DMS53 (cell line): ENCODE measurements around the gene CYP19A1.
A peak's percentile ranks its signal among the peaks of the same experiment; 100 is the strongest.

Source experiments
- DNase-seq: peaks from one replicate; lab custom pipeline; 2025; lab: John Stamatoyannopoulos, UW

The CYP19A1 gene

DNA sequence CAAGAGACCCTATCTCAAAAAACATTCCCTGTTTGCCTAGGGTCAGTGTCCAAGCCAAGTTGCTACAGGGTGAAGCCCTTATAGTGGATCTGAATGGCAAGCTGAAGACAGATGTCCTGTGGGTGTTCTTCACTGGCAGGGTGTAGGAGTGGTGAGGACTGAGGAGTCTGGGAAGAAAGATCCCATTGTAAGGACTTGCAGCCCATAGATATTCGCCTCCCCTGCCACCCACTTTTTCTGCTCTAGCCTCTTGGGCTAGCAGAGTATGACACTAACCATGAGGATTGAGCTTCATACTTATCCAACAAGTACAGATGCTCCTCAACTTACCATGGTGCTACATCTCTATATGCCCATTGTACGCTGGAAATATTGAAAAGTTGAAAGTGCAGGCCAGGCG lies 13.2 kb downstream of the CYP19A1 start:
- DNase-seq, result no peak

DNA sequence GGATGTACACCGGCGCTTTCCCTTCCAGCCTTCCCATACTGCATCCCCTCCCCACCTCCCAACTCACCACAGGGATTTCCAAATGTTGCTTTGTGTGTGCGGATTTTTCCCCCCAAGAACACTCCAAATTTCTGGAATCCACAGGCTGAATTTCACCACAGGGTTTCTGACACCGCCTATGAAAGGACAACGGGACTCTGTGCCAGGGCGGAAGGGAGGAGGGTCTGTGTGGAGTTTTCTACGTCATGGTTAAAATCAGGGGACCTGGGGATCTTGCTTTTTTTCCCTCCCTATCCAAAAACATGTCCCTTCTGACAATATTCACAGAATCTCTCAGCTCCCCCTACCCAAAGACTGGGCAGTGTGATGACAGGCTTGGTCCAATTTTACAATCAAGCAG lies 14.6 kb downstream of the CYP19A1 start:
- no peak for DNase-seq

DNA sequence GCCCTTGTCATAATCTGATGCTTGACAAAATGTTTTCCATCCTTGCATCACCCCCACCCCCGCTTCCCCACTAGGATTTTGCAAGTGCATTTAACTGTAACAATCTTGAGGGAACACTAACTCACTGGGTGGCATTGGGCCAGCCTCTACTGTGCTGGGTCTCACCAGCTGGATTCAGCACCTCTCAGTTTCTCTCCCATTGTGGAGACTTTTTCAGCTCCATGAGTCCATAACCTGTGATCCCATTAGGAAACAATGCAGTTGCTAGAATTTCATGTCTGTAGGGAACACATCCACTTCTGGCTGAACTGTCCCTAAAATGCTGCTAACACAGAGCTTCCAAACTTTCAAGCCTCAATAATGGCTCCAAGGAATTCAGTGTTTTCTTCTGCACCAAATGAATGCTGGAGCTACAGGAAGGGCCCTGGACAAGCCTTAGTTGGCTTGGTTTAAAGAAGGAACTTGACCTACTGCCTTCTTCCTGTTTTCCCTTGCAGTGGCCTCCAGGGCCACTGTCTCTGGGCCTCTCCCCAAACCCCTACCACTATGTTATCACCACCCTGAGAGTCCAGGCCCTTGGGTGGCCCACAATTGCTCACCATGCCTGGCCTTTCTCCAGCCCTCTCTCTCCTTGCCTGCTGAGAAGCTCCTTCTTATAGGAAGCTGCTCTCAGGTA lies 15.6 kb downstream of the CYP19A1 start:
- DNase-seq, result no peak

DNA sequence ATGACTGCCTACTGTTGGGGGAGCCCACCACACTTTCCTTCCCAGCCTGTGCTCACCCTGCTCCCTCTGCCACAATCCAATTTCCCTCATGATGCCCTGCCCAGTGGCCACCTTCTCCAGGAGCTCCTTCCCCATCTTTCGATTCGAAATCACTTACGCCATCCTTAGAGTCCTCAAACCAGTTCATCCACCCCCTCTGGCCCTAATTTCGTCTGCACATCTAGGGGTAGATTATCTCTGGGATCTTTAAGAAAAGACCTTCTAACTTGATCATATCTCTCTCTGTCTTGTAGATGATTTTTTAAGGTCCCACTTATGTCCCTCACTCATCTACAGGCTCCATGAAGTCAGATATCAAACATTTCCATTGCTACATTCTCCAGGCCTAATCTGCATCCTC lies 17.1 kb downstream of the CYP19A1 start:
- no peak for DNase-seq

DNA sequence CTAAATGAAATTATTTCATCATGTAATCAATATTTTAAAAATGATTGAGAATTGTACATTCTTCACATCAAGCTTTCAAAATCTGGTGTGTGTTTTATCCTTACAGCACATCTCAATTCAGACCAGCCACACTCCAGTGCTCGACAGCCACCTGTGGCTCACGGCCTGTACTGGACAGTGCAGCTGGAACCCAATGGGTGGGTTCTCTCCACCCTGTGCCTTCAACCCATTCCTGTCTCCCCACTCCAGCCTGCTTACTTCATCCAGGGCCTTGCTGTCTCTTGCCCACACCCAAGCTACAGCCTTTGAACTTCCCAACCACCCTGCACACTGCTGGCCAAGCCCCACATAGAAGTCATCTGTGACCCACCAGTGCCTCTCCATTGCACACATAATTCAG lies 17.6 kb downstream of the CYP19A1 start:
- no peak for DNase-seq

DNA sequence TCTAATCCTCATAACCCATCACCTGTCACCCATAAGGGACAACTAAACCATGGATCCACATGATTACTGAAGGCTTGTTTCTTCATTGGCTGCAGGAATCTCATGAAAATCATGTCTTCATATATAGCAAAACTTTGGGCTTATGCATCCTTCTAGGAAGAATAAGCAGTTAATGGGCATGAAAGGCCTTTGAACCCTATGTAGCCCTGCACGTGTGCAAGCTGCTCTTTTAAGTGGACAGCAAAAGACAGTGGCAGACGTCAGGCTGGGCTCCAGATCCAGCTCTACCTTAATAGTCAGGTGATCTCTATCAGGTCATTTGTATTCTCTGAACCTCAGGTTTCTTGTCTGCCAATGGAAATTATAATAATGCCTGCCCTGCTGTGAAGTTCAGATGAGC lies 18.9 kb downstream of the CYP19A1 start:
- no peak for DNase-seq

DNA sequence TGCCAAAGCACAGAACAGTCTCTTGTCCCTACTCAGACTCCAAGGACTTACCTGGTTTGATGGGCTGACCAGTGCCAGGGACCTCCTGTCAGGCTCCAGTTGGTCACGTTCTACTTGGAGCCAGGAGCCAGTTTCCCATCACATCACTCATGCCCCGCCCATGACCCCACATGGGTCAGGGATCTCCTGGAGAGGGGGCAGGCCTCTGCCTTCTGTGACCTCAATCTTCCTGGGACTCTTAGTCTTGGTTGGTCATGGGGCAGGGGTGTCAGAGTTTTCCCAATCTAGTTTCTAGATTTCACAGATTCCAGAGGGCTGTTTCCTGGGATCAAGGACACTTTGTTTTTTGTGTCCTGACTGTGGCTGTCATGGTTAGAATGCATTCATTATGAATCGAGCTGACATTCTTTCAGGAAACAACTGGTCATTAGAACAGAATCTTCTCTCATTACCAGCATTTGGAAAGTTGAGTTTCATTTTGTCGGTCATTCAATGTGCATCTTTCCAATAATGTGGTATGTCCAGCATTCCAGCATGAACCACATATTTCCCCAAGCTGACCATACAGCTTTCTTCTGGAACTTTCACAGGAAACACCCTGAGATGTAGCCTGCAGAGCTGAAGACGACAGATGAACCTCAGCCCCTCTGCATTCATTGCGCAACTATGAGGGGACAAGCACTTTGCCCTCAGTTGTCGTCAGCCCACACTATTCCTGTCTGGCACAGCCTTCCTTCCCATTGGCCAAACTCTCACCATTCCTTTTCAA lies 19.8 kb downstream of the CYP19A1 start:
- no peak for DNase-seq

DNA sequence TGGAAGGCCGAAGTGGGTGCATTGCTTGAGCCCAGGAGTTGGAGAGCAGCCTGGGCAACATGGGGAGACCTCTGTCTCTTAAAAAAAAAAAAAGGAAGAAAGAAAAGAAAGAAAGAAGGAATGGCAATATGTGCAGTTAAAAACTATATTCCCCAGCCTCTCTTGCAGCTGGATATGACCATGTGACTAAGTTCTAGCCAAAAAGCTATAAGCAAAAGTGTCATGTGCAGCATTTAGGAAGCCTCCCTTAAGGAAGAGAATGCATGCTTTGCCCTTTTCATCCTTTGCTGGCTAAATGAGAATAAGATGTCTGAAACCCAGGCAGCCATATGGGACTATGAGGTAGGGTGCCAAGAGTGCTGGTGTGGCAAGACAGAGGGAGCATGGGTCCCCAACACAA lies 21.8 kb downstream of the CYP19A1 start:
- no peak for DNase-seq

DNA sequence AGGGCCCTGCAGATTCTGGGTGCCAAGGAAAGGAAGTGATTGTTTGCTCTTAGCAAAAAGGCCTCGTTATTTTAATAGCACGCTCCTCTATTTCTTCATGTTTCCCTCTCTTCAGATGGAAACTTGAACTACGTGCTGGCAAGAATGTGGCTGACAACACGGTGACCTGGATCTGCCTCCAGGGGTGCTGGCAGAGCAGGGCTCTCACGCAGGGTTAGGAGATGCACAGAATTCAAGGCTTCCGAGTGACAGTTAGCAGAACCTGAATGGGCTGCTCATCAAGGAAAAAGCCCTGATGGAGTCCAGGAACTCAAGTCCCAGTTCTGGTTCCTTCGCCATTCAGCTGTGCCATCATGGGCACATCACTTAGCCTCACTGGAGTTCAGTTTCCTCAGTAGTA lies 22.7 kb downstream of the CYP19A1 start:
- DNase-seq, result no peak

DNA sequence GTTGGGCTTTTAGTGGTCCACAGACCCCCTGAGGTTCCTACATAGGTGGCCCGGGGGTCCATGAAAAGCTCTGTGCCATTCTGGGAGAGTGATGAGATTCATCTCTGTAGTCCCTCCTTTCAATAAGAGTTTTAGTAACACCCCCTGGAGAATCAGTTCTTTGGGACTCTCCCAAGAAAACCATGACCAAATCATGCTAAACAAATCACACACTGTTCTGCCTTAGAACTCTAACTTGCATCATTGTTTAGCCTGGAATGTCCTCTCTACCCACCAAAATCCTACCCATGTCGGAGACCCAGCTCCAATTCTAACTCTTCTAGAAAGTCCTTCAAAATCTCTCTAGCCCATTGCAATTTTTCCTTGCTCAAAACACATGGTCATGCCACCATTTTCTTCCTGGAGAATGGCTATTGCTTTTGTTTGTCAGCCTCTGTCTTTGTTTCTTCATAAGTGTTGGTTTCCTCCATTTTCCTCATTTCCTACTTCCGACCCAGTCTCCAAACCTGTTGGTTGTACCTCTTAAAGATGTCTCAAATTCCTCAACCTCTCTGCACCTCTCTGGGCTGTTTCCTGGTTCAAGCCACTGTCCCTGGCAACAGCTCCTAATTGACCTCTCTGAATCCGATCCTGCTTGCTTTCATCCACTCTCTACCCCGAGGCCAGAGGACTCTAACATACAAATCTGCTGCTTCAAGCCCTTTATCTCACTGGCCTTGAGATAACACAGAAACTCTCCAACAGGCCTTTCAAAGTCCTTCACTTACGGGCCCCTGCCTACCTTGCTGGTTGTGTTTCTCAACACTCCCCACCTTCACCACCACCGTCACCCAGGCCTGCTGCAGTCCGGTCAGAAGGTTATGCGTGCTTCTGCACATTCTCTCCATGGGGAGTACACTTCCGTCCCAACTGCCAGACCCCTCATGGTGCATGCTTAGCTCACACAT lies 23.7 kb downstream of the CYP19A1 start:
- DNase-seq, result no peak

DNA sequence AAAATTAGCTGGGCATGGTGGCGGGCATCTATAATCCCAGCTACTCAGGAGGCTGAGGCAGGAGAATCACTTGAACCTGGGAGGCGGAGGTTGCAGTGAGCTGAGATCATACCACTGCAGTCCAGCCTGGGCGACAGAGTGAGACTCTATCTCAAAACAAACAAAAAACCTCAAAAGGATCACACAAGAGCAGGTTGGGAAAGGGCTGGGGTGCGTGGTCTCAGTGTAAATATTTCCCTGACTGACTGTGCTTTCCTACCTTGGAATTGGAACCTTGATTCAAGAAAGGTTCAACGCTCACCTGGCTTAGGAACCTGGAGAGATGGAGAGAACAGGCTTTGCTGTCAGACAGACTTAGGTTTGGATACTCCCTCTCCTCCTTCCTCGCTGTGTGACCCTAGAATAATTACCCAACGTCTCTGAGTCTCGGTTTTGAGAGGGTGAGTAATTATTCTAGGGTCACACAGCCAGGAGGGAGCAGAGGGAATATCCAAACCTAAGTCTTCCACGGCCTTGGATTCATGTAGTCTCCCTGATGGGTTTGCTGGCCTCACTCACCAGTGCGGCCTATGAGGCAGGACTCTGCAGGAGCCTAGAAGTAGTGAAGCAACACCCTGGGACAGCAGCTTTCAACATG lies 24.6 kb downstream of the CYP19A1 start:
- no peak for DNase-seq

DNA sequence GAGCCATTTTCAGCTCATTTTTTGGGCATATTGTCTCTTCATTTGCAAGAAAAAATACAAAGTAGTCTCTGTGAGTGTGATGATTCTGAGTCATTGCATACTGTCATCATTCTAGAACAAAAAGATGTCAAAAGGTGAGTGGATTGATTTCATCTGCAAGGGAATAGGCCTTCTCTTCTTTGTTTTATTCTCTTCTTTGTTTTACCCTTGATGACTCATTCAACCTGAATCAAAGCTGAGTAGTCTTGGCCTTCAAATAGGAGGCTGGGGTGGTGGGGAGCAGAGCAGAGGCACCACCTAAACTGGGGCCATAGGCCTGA lies 25.4 kb downstream of the CYP19A1 start:
- DNase-seq, result peak; percentile 61

DNA sequence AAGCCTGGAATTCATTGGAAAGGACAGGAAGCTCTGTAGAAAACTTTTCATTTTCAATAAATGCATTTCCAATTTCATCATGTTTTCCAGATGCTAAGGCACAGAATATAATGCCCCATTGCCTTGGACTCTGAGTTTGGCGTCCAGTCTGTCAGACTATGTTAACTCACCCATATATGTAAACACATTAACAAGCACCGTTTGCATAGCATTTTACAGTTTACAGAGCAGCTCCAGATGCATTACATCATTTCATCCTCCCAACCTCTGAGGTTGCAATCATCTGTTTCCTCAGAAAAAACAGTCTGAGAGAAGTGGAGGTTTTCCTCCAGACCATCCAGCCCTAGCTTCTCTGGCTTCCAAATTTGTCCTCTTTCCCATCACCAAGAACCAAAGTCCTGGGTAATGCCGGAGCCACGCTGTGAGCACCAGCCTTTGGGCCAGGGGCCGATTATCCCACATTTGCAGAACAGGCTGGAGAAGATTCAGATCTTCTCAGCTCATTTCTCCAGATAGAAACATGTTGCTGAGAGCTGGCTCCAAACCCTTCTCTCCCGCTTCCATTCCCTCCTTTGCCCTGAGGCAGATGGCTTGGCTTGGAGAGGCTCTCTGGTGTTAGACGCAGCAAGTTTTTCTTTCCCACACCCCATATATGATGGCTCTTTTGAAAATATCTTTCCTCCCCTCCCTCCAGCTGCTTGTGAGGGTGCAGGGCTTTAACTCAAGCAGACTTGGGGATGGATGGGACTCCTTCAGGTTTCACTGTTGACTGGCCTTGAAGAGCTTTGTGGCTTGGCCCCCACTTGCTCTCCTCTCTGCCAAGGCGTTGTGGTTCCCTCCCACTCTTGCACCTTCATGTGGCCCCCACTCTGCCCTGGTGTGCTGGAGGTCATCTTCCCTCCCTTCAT lies 26.0 kb downstream of the CYP19A1 start:
- DNase-seq, result peak; percentile 69

DNA sequence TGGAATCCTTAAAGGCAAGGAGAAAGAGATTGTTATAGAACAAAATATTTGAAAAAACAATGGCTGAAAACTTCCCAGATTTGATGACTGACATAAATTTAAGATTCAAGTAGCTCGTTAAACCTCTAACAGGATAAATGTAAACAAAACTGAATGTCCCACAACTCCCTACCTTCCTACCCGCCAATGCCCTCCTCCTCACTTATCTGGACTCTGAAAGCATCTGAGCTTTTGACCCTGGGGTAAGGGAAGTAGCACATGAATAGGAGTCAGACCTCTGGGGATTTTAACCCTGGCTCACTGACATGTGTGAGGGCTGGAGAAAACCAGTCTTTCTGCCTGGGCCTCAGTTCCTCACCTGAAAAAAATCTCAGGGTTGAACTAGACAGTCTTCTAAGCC lies 26.9 kb downstream of the CYP19A1 start:
- DNase-seq, result no peak

DNA sequence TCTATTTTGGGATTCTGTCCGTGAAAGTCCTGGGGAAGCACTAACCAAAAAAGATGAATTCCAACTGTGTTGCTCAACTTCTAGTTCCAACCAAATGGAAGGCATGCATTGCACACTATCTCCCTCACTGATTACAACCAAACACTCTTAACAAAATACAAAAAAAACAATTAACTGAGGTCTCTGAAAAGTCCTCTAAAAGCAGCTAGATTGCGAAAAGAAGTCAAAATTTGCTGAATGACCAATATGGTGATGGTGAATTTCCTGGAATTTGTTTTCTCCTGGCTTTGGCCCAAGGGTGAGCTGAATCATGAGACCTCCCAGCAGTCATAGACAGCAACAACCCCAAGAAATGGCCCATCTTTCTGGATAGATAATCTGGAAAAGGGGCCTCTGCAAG lies 28.3 kb downstream of the CYP19A1 start:
- no peak for DNase-seq

DNA sequence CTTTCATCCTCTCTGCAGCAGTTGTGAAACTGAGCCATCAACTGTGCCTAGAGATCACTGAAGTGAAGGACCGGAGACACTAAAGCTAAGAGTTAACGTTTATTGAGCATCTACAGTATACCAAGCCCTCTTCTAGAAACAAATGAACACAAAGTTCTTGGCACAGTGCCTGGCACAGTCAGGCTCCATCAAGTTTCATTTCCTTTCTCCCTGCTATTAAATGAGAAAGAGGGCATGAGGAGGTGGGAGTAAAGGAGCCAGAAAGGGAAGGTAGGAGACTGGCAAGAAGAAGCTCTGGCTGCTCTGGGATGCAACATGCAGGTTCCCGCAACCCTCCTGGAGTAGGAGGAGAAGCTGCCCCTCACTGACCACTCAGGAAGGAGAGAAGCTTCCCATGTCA lies 30.6 kb downstream of the CYP19A1 start:
- DNase-seq, result peak; percentile 15

DNA sequence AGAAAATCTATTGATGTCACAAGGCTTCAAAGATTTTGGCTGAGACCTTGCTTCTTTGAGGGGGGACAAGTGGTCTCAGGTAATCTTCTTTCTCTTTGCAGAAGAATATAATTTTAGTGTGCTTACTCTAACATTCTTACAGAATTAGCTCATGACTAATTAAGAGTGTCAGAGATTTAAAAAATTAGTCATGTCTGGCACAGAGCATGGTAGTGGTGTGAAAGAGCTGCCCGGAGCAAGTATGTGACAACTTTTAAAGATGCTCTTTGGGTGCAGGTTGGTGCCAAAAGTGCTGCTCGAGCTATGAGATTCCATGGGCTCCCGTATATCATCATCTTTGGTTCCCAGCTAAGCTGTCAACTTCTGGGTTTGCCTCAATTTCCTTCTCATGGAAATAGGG lies 31.1 kb downstream of the CYP19A1 start:
- no peak for DNase-seq

DNA sequence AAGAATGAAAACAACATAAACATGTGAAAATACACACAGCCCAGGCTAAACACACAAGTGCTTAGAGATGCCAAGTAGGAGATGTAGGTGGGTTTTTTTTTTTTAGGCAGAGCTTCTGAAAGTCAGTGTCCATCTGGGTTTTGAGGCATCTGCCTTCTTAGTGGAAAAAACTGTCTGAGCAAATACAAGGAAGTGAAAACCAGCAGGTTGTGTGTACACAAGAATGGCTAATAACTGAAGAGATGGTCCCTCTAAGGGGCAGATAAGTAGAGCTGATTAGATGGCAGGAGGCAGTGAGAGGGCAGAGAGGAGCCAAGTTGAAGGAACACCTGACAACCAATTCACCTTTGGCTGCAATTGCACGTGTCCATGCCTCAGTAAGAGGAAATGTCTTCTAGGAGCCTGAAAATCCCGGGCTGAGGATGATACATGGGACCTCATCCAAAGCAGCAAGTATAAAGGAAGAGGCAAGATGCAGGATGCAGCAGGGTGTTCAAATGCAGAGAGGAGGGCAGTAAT lies 34.9 kb downstream of the CYP19A1 start:
- DNase-seq, result peak; percentile 29

DNA sequence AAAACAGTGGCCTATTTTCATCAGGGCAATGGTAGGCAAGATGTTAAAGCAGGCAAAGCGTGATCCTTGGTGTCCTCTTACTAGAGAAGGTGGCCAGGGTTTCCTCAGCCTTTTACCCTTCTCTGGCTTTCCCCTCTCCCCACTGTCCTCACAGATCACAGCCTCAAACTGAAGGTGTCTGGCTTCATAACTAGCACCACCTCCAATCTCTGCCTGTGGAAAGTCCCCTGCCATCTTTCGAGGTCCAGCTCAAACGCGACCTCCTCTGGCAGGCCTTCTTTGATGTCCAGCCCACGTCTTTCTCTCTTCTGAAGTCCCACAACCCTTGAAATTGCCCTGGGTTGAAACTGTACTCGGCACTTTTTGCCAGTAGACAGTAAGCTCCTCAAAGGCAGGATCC lies 35.9 kb downstream of the CYP19A1 start:
- no peak for DNase-seq

DNA sequence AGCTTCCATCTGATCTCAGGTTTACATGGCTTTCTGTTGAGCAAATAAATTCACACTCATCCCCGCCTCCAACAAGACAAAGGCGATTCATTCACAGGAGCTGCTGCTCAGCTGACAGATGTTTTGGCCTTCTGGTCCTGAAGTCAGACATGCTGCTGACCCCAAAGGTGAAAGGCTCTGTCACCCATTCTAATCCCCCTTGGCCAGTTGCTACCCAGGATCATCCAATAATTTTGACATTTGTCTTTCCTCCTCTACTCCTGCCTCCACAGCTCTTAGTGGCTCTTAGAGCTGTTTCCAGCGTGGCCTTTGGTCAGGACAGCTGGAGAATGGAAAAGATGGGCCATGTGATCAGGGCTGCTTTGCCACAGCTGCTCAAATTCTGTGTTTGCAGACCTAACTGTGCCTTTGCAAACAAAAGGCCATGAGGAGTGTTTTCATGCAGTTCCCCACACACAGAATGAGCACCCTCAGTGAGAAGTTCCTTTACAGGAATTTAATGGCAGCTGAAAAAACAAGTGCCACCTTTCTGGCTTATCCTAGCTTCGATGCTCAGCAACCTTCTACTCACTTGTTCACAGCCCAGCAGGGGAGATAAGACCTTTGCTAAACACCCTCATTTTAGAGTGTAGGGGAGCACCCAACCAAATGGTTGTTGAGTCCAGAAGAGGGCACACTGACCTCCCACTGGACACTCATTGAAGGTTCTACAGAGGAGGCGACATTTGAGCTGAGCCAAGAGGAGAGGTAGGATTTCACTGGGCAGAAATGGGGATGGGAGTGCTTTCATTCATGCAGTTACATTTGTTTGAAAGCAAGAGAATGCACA lies 39.0 kb downstream of the CYP19A1 start:
- DNase-seq, result peak; percentile 92
